Measurements from ENCODE around the gene CACNA1C.
"Not testable (repeated sequence)": the region's sequence is repeated elsewhere in the genome, so short reads cannot be mapped to it uniquely, and the experiment has no call there.

The CACNA1C gene

DNA sequence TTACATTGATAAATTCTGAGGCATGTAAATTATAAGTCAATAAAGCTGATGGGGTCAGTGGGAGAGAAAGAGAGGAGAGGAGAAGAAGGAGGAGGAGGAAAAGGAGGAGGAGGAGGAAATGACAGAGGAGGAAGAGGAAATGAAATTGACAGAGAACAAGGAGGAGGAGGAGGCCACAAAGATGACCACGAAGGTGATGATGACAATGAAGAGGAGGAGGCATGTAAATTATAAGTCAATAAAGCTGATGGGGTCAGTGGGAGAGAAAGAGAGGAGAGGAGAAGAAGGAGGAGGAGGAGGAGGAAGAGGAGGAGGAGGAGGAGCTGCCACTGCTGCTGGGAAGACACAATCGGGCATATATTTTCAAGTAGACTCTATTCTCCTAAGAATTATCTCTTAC, 438.6 kb downstream of the CACNA1C start:
- in situ Hi-C loops (cut with MboI; ENCODE audit: low sequenced_read_pairs): not testable (repeated sequence)

DNA sequence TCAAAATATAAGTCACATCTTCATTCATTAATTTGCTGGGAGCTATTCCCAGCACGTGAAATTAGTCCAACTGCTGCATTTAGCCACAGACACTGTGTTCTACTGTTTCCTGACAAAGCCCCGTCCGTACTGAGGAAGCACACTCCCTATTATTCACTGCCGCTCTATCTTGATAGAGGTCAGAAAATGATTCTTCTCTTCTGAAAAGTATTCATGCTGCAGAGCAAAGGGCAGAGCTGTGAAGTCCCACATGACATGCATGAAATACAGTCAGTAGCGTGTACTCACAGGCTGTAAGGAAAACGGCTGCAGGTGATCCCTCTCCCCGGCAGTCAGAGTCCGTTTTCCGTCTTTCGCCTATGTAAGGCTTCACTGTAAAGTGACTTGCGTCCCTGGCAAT, 439.4 kb downstream of the CACNA1C start:
- in situ Hi-C loops (cut with MboI; ENCODE audit: low sequenced_read_pairs): no loop called here

DNA sequence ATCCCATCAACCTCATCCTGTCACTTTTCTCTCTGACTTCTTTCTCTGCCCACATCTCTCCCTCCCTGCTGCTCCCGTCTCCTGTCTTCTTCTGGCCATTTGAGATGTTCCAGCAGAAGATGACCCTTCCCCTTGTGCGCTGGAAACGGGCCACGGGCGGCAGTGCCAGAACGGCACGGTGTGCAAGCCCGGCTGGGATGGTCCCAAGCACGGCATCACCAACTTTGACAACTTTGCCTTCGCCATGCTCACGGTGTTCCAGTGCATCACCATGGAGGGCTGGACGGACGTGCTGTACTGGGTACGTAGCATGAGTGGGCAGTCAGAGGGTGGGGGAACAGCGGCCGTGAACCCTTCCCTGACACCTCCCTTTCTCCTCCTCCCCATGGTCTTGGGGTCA, 440.3 kb downstream of the CACNA1C start:
- in situ Hi-C loops (cut with MboI; ENCODE audit: low sequenced_read_pairs): no loop called here

DNA sequence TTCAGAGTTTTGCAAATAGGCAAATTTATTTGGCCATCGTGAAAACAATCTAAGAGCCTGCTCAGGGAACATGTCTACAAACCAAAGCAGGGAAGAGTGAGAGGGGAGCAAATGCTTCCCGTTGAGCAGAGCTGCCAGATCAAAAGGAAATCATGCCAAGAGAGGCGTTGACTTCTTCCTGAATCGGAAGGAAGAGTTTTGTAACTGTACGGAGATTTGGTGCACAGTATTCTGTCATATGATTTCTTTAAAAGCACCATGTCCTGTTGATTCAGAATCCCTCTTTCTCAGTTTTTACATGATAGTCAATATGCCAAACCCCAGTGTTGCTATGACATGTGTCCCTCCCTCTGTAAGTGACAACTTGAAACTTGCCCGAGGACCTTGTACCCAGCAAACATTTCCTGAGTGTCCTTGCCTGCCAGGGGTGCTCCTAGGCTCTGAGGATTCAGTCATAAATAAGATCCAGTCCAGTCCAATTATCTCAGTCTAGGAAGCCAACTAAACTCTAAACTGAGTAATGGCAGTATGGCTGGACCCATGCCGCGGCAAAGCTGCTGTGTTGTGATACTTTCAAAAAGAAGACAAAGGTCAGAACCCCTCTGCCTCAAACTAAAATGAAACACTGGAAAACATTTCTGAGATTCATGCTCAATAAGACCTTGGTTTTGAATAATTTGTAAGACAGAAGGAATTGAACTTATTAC, 441.9 kb downstream of the CACNA1C start:
- in situ Hi-C loops (cut with MboI; ENCODE audit: low sequenced_read_pairs): no loop called here

DNA sequence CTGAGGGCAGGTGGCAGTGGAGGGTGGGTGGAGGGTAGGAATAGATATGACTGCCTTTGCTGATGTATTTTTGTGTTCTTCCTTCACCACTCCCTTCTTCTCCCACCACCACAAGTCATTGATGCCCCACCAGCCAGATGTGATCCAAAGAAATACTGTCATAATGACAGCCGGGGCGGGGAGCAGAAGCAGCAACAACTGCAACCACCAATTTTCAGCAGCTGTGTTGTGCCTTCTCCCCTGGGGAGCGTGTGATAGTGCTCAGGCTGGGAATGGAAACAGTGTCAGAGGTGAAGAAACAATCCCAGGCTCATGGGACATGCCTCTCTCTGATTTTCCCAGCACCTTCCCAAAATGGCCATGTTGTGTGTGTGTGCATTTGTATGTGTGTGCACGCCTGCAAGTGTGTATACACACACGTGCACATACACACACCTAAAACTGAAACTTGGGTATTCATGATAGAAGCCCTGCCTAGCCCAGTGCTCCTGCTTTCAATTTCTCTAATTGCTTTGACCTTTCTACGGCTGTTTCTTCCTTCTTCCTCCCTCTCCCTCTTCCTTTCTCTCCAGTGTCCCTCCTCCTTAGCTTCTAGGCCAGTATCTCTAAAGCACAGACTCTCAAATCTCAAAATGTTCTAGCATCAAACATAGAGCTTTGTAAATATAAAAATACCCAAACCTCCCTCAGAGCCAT, 442.8 kb downstream of the CACNA1C start:
- in situ Hi-C loops (cut with MboI; ENCODE audit: low sequenced_read_pairs): no loop called here

DNA sequence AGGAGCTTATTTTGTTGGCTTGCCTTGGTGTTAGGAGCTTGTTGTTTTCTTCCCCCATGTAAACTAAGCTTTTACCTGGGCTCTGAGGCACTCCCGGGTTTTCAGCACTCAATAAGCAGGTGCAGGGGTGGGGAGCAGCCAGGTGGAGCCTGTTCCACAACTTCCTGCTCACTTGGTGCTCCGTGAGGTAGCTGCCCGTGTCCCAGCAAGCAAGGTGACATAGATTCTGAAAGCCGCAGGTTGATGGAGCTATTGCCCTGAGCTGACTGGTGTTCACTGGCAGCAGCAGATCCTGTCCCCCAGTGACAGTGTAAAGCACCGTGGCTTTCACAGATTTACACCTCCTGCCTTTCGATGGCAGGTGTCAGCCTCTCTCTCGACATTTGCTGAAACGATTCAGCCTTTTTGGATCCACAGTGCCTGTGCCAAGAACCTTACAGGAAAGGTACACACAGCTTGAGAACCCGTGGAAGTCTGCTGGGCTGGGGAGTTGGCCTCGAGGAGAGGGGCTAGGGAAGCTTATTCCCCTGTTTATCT, 446.2 kb downstream of the CACNA1C start:
- in situ Hi-C loops (cut with MboI; ENCODE audit: low sequenced_read_pairs): no loop called here

DNA sequence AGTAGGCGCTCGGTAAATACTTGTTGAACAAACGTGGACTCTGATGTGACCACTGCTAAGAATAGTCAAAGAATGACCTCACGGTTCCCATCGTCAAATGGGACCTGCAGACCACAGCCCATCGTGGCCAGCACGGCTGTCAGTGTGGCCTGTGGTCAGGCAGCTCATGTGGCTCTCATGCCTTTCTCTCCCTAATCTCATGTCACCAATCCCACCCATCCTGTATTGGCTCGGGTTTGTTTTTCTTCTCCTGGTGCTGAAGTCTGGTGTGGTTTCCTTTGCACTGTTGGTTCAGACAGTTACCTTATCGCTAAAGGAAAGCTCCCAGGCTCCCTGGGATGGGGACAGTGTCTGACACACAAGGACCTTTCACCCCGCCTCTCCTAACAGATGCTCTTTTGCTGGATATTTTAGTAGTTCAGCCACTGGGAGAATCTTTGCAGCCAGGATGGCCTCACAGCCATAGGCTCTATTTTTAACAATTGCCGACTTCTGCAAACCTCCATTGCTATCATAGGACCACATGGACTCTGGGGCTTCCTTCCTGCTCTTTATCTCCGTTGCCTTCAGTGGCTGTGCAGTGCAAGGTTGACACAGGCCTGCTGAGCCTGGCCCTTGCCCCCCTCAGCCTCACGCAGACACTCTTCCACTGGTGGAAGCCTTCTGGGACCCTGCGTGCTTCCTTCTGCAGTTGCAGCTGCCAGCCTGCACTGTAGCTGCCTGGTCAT, 448.8 kb downstream of the CACNA1C start:
- in situ Hi-C loops (cut with MboI; ENCODE audit: low sequenced_read_pairs): no loop called here

DNA sequence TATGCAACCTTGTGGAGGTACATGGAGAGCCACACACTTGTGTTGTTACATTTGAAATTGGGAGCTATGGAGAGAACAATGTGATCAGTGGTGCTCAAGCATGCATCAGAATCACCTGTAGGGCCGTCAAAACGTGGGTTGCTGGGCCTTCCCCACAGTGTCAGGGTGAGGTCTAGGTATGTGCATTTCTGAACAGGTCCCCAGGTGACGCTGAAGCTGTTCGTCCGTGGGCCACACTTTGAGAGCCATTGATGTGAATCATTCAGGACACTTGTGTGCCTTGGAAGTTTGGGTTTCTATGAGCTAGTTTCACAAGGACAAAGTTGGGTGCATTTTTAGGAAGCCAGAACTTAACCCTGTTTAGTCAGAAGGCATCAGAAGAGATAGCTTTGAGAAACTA, 450.2 kb downstream of the CACNA1C start:
- in situ Hi-C loops (cut with MboI; ENCODE audit: low sequenced_read_pairs): no loop called here

DNA sequence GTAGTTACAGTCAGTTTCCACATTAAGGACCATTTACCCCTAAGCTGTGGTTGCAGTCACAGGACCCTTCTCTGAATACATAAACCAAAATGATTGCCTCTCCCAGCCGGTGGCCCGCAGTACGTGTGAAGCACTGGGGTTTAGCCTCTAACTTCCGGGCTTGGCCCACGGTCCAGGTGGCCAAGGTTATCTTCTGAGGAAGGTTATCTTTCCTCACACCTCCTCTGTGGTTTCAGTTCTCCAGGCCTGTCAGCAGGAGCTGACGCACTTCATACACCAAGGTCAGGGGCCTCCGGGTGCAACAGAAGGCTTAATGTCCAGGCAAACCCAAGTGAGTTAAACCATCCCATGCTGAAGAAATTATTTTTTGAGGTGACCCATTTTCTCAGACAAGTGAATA, 451.0 kb downstream of the CACNA1C start:
- in situ Hi-C loops (cut with MboI; ENCODE audit: low sequenced_read_pairs): no loop called here

DNA sequence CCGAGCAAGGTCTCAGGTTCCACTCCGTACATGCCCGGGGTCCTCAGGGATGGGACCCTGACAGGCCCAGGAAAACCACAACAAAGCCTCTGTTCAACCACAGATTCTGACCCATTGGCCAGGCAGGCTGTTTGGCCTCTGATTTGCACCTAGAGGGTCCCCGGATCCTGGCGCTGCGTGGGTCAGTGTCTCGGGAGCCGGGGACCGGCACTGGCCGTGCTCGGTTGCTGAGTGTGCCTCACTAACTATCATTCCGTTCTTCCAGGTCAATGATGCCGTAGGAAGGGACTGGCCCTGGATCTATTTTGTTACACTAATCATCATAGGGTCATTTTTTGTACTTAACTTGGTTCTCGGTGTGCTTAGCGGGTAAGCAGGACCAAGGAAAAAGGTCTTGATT, 451.8 kb downstream of the CACNA1C start:
- in situ Hi-C loops (cut with MboI; ENCODE audit: low sequenced_read_pairs): no loop called here

DNA sequence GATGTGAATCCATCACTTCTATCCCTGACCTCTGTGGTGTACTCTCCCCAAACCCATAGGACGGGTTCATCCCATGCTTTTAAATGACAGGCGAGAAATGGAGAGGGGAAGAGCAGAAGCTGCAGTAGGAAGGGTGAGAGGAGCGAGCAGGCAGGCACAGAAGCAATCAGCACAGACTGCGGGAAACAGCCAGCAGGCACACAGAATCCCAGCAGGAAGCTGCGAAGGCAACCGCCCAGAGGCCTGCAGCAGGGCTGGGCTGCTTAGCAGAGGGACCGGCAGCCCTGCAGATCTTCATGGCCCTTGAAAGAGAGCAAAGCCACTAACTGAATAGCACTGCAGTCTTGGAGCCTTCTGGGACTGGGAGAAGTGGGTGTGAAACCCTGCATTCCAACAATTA, 455.0 kb downstream of the CACNA1C start:
- in situ Hi-C loops (cut with MboI; ENCODE audit: low sequenced_read_pairs): no loop called here

DNA sequence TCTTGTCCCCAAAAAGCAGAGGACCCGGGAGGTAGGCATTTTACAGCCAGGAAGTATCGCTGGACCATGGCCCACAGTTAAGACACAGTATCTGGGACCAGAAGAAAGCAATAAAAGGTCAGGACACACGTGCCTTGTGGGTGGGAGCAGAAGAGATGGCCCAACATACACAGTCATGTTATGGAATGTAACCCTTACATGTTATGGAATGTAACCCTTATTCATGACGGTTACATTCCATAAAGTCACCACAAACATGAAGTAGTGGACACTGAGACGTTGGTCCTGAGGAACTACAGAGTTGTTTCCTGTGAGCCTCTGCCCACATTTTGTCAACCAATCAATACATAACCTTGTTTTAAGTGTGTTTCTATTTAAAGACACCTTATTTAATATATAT, 456.4 kb downstream of the CACNA1C start:
- in situ Hi-C loops (cut with MboI; ENCODE audit: low sequenced_read_pairs): no loop called here

DNA sequence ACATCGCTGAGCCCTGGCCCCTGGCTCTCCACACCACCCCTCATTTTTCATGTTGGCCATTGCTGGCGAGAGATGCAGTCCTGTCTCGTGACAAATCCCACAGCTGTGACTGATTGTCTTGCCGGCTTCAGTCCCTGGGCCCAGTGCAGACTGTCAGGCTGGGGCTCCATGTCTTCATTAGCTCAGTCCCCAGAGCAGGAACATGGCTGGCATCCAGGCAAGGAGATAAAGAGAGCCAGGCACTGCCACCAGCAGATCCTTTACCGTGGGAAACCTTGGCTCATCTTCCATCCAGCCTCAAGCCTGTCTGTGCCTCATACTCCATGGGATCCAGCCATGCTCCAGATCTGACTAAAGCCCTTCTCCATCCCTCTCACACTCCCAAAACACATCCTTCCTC, 457.3 kb downstream of the CACNA1C start:
- in situ Hi-C loops (cut with MboI; ENCODE audit: low sequenced_read_pairs): no loop called here

DNA sequence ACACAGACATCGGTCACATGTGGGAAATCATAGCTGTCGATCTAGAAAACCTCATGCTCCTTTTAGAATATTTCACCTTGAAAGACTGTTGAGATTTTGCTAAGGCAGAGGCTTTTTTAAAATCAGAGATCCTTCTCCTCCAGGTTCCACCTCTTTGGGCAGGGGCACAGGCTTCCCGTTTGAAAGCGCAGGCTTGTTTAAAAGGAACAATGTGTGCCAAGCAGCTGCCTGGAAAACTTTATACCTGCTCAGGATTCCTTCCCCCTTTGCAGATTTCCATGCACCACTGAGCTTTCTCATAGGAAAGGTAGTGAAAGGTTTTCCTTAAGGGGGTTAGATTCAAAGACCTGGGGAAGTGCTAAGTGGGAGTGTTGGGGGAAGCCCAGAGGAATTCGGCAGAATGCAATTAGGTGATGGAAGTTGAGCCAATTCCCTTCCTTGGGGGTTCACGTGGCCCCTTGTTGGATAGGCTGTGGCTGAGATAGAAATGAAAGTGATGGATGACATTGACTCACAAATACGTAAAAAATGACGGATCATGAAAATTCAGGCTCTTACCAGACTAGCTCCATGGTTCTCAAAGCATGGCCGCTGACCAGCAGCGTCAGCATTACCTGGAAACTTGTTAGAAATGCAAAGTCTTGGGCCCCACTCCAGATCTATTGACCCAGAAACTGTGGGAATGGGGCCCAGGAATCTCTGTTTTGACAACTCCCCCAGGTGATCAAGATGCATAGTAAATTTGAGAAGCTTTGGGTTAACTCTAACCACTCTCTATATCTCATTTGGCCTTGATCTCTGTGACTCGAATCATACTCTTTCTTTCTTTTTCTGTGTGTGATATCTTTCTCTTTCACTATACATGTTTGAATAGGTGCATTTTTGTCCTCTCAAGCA, 460.6 kb downstream of the CACNA1C start:
- in situ Hi-C loops (cut with MboI; ENCODE audit: low sequenced_read_pairs): no loop called here

DNA sequence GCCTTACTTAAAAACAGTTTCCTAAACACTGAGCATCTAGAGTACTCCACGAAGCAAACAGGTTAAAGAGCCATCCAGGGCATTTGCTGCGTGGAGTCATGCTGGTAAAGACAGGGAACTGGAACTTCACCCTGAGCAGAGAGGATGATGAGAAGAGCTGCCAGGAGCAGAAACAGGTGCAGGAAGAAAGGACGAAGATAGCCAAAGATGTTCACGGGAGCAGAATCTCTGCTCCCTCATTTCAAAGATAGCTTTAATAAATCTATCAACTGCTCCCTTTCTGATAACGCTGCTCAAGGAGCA, 461.2 kb downstream of the CACNA1C start:
- in situ Hi-C loops (cut with MboI; ENCODE audit: low sequenced_read_pairs): no loop called here

DNA sequence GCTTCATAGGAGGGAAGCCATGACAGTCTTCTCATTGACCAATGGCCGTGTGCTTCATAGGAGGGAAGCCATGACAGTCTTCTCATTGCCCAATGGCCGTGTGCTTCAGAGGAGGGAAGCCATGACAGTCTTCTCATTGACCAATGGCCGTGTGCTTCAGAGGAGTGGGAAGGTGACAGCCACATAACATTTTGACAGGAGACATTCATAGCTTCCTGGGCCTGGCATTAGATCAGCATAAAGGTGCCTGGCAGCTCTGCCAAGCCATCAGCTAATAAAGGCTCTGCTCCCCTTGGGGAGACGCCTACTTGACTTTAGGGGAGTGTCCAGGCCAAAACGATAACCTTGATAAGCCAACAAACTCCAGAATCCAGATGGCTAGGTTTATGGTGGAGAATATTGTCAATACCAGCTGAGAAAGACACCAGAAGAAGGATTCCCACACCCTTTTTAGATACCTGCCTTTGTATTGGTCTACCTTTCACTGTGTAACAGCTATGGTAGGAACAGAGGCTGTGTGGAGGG, 468.0 kb downstream of the CACNA1C start:
- in situ Hi-C loops (cut with MboI; ENCODE audit: low sequenced_read_pairs): no loop called here

DNA sequence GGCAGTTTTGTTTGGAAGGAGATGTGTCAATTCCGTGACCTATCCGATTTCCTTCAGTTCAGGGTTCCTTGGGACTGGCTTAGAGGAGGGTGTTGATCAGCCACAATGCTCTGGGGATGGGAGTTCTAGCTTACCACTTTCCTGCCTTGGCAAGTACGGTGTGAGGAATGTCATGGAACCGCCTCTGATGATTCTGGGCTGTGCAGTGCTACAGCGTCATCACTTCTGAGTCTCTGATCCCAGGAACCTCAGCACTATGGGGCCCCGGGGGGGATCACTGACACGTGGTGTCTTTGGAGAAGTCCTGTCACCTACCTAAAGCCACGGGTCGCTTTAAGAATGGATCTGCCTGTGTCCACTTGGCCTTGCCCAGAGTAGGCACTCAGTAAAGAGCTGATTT, 470.5 kb downstream of the CACNA1C start:
- in situ Hi-C loops (cut with MboI; ENCODE audit: low sequenced_read_pairs): no loop called here

DNA sequence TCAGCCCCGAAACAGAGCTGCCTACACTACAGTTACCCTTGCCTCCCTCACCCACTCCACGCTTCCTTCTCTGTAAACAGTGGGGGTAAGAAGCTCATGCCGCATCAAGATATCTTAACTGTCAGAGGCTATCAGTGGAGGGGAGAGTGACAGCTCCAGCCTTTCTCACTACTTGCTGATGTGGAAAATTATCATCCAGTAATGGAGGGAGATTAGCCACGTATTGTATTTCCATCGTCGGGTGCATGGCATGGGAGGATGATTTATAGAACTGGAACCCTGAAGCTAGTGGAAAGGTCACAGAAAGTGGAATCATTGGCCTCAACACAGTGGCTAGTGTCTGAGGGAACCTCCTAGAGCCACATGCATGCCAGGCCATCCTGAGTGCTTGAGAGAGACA, 471.1 kb downstream of the CACNA1C start:
- in situ Hi-C loops (cut with MboI; ENCODE audit: low sequenced_read_pairs): no loop called here

DNA sequence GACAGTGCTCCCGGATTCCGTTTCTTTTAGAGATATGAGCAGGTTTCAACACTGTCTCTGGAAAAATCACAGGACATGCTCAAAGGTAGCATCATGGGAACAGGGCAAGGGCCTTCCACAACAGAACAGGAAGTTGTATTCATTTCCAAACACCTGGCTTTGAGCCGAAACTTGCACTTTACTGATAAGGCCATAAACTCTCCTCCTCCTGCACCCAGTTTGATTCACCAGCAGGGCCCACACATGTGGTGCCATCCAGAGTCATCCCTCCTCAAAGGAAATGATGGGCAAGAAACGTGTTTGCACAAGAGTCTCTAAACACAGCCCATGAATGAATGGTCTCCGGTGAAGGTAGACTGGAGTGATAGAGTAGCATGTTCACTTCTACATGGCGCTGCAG, 473.6 kb downstream of the CACNA1C start:
- in situ Hi-C loops (cut with MboI; ENCODE audit: low sequenced_read_pairs): no loop called here

DNA sequence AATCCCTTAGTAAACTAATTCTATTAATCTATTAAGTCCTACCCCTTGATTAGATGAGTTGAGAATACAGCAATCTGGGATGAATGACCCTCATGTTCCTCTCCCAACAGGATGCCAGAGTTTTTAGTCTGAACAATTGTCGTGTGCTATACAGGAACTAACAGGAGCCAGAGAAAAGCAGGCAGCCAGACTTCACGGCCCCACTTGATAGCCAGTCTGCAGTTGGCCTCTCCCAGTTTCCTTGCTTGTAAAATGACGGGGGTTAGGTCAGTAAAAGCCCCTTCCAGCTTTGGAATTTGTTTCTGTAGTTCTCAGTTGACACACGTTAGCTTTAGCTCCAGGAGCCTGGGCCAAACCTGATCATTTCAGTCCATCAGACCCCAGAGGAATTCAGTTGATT, 475.2 kb downstream of the CACNA1C start:
- in situ Hi-C loops (cut with MboI; ENCODE audit: low sequenced_read_pairs): no loop called here

DNA sequence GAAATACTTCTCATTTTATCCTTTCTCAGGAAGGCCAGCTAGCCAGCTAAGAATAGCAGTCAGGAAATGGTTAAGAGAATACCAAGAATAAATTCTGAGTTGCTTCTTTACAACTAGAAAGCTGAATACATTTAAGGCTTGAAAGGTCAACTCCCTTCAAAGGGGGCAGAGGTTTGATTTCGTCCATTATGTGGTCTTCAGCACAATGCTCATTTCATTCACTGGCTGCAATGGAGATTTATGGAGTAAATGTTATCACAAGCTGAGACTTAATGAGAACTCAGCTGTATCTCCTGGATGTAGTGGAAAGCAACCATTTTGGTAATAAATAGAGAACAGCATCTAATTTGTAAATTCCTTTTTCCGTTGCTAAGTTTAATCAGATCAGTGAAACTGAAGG, 477.0 kb downstream of the CACNA1C start:
- in situ Hi-C loops (cut with MboI; ENCODE audit: low sequenced_read_pairs): no loop called here

All from hTERT RPE-1 (cell line).